ENCODE measurements around the gene HTT.

The HTT gene

DNA sequence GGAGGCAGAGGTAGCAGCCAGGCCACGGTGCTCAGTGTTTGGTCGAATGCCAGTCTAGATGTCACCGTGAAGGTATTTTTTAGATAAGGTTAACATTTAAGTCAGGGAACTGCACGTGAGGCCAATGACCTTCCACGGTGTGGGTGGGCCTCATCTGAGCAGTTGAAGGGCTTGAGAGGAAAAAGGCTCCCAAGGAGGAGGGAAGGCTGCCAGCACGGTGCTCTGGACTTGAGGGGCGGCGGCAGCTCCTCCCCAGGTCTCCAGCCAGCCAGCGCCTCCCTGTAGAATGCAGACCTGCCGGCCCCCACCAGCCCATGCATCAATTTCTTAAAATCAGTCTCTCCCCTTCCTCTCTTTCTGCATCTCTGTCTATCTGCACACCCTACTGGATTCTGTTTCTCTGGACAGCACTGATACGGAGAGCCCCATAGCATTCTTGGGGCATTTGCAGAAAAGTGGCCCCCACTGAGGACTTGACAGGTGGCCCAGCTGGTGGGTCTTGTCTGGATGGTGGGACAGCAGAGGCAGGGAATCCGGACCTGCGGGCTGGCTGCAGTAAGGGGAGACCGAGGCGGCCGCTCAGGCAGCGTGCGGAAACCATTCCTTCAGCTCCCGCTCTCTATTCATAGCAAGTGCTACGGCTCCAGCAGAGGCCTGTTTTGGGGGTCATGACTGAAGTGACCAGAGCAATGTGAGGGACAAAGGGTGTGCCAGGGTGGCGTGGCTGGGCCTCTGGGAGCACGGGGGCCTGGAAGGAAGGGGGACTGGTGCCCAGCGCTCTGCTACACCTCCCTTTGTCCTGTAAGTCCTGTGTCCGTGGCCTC, 210.5 kb downstream of the HTT start:
- Histone ChIP-seq H3K4me3 (ENCODE audit: low read length, poor library complexity, severe bottlenecking) (no peak overlapping the region), H3K36me3 (ENCODE audit: insufficient read depth, low read length) (no peaks in the 10 kb centered on the region), H4K20me1 (ENCODE audit: insufficient read depth, low read length, poor library complexity, severe bottlenecking) (no peaks in the 10 kb centered on the region), H3K9me2 (replicated peaks; ENCODE audit: low read depth, low read length) (no peaks in the 10 kb centered on the region), H3K79me2 (ENCODE audit: insufficient read depth, low read length) (no peaks in the 10 kb centered on the region), H2AFZ (ENCODE audit: low read length) (no peak overlapping the region), H3K4me1 (ENCODE audit: insufficient read depth, low read length, poor library complexity, severe bottlenecking) (no peaks in the 10 kb centered on the region), H3K9me3 (ENCODE audit: insufficient read depth, low read depth, low read length) (no peaks in the 10 kb centered on the region), H3K27me3 (ENCODE audit: insufficient read depth, low read length, poor library complexity, severe bottlenecking) (no peaks in the 10 kb centered on the region), H3F3A (ENCODE audit: low read depth) (no peaks in the 10 kb centered on the region), H3K9ac (ENCODE audit: low read depth, low read length, poor library complexity, severe bottlenecking) (no peak overlapping the region), H3K4me2 (ENCODE audit: low read depth, low read length, poor library complexity, severe bottlenecking) (no peak overlapping the region)
- TF ChIP-seq EZH2phosphoT487 (IDR thresholded peaks at IDR 0.05; ENCODE audit: borderline replicate concordance) = no peak
- TF ChIP-seq, protein P1, sequence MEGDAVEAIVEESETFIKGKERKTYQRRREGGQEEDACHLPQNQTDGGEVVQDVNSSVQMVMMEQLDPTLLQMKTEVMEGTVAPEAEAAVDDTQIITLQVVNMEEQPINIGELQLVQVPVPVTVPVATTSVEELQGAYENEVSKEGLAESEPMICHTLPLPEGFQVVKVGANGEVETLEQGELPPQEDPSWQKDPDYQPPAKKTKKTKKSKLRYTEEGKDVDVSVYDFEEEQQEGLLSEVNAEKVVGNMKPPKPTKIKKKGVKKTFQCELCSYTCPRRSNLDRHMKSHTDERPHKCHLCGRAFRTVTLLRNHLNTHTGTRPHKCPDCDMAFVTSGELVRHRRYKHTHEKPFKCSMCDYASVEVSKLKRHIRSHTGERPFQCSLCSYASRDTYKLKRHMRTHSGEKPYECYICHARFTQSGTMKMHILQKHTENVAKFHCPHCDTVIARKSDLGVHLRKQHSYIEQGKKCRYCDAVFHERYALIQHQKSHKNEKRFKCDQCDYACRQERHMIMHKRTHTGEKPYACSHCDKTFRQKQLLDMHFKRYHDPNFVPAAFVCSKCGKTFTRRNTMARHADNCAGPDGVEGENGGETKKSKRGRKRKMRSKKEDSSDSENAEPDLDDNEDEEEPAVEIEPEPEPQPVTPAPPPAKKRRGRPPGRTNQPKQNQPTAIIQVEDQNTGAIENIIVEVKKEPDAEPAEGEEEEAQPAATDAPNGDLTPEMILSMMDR (conservative IDR thresholded peaks at IDR 0.05; ENCODE audit: low read length) = no peak

DNA sequence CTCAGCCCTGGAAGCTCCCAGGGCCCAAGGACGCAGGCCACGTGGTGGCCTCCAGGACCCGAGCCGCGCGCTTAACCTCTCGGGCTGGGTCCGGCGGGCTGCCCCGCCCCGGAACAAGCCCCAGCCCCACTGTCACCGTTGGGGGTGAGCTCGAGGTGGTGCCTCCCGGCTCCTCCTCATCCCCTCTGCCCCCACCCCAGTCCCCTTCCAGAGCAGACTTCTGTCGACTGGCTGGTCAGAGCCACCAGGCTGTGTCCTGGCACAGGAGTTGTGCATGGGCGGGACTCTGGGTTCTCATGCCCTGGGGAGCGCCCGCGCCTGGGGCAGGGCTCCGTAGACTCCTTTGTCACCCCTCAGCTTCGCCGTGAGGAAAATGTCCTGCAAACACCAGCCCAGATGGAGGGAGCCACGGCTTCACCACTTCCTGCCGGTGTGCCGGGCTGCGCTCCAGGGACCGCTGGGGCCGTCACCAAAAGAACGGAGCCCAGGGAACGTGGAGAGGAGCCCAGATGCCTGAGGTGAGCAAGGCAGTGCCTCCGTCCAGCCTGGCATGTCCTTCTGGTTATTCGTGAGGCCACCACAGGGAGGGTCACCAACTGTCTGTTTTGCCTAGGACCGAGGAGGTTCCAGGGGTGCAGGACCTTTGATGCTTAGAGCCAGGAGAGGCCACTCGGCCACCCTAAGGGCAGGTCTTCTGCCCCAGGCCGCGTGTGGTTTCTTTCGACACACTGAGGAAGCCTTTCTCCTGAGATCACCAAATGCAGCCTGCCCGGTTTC, 211.3 kb downstream of the HTT start:
- no peak overlapping the region for H3K4me3 ChIP-seq (ENCODE audit: low read length, poor library complexity, severe bottlenecking)
- H3K4me1 ChIP-seq (ENCODE audit: insufficient read depth, low read length, poor library complexity, severe bottlenecking) = no peaks in the 10 kb centered on the region
- no peaks in the 10 kb centered on the region for H3K27me3 ChIP-seq (ENCODE audit: insufficient read depth, low read length, poor library complexity, severe bottlenecking)
- H3F3A ChIP-seq (ENCODE audit: low read depth) = no peaks in the 10 kb centered on the region
- no peaks in the 10 kb centered on the region for H3K79me2 ChIP-seq (ENCODE audit: insufficient read depth, low read length)
- H3K9ac ChIP-seq (ENCODE audit: low read depth, low read length, poor library complexity, severe bottlenecking) = no peak overlapping the region
- H3K36me3 ChIP-seq (ENCODE audit: insufficient read depth, low read length) = no peaks in the 10 kb centered on the region
- TF ChIP-seq, protein P1 (conservative IDR thresholded peaks at IDR 0.05; ENCODE audit: low read length) = no peak
- TF ChIP-seq EZH2phosphoT487 (IDR thresholded peaks at IDR 0.05; ENCODE audit: borderline replicate concordance) = no peak
- H3K9me3 ChIP-seq (ENCODE audit: insufficient read depth, low read depth, low read length) = no peaks in the 10 kb centered on the region
- H2AFZ ChIP-seq (ENCODE audit: low read length) = no peak overlapping the region
- H3K9me2 ChIP-seq (replicated peaks; ENCODE audit: low read depth, low read length) = no peaks in the 10 kb centered on the region
- H4K20me1 ChIP-seq (ENCODE audit: insufficient read depth, low read length, poor library complexity, severe bottlenecking) = no peaks in the 10 kb centered on the region
- H3K4me2 ChIP-seq (ENCODE audit: low read depth, low read length, poor library complexity, severe bottlenecking) = no peak overlapping the region

DNA sequence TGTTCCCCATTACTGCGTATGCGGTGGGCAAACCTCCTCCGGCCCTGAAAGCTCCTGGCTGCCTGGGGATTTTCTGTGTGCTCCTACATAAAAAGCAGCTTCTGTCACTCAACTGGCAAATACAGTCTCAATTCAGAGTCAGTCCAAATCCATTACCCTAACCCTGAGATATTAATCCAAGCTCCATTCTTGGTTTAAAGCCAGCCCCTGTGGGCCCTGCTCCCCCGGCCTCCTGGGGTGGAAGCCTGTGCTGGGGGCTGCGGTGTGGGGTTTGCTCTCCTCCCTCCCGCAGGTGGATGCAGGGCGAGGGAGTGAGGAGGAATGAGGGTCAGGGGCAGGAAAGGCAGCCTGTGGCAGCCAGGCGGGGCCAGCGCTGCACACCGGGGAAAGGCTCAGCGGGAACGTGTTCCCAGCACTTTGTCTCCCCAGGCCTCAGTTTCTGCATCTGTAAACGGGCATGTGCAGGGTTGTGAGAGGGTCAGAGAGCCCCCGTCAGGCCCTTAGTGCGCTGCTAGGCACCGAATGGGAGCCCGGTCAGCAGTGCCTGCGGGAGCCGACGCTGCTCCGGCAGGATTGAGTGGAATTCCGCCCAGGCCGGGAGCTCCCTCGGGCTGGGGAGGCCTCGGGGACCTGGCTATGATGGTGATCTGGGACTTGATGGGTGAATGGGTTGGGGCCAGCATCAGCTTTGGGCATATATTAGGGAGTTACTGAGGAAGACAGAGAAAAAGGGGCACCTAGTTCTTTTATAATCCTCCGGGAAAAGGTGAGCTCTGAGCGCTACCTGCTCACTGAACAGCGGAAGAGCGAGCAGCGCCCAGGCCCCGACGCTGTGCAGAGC, 212.1 kb downstream of the HTT start:
- no peaks in the 10 kb centered on the region for H3K36me3 ChIP-seq (ENCODE audit: insufficient read depth, low read length)
- H3K27me3 ChIP-seq (ENCODE audit: insufficient read depth, low read length, poor library complexity, severe bottlenecking) = no peaks in the 10 kb centered on the region
- H4K20me1 ChIP-seq (ENCODE audit: insufficient read depth, low read length, poor library complexity, severe bottlenecking) = no peaks in the 10 kb centered on the region
- no peak overlapping the region for H3K4me2 ChIP-seq (ENCODE audit: low read depth, low read length, poor library complexity, severe bottlenecking)
- no peaks in the 10 kb centered on the region for H3K79me2 ChIP-seq (ENCODE audit: insufficient read depth, low read length)
- no peaks in the 10 kb centered on the region for H3K9me2 ChIP-seq (replicated peaks; ENCODE audit: low read depth, low read length)
- peaks cover 4% of the 10 kb centered on the region for H3K4me1 ChIP-seq (ENCODE audit: insufficient read depth, low read length, poor library complexity, severe bottlenecking)
- no peaks in the 10 kb centered on the region for H3F3A ChIP-seq (ENCODE audit: low read depth)
- TF ChIP-seq, protein P1 (conservative IDR thresholded peaks at IDR 0.05; ENCODE audit: low read length) = no peak
- no peak for TF ChIP-seq EZH2phosphoT487 (IDR thresholded peaks at IDR 0.05; ENCODE audit: borderline replicate concordance)
- H3K9me3 ChIP-seq (ENCODE audit: insufficient read depth, low read depth, low read length) = no peaks in the 10 kb centered on the region
- no peak overlapping the region for H2AFZ ChIP-seq (ENCODE audit: low read length)
- H3K9ac ChIP-seq (ENCODE audit: low read depth, low read length, poor library complexity, severe bottlenecking) = no peak overlapping the region
- no peak overlapping the region for H3K4me3 ChIP-seq (ENCODE audit: low read length, poor library complexity, severe bottlenecking)

Measured in Loucy (cell line).